Measurements from ENCODE around the gene RBM24. TPM values are rescaled to one million over a fixed set of nuclear protein-coding genes. Genes with fewer than 3 reads are reported as not detected.

The RBM24 gene
- total RNA-seq: 0.29 and 2.3 TPM in 2 replicates

DNA sequence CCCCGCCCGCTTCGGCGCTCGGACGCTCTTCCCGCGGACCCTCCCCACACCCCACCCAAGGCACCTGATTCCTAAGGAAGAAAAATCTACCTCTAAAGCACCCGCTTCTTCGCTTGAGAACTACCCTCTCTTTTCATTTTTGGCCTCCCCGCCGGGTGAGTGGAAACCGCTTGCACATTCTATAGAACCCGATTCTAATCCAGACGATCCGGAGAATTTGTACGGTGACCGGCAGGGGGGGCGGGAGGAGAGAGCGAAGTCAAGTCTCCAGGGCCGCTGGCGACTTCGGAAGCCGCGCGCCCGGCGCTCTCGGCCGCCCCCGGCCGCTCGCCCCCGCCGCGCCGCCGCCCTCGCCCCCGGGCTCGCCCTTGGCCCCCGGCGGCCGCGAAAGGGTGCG, at the start of gene RBM24:
TSS of gene RBM24 (plus strand) at position 262 of the 397 bp plus-strand sequence. CDS start 221 bp downstream, outside the sequence.

Other genes with a start within 250 kb of the RBM24 start
- gene STMND1, start 179.3 kb upstream of the RBM24 start, total RNA-seq: not detected in 2 replicates
- 3.5 and 3.6 TPM in 2 replicates for gene CAP2, start 112.2 kb downstream of the RBM24 start, total RNA-seq